Osteoblast (primary cell): ENCODE data around the gene C2CD5. TPM values are rescaled to one million over a fixed set of nuclear protein-coding genes. Genes with fewer than 3 reads are reported as not detected.

Experiments used
- DNase-seq: peaks from one replicate; pipeline ENCODE4 v3.0.0; 2011; ENCODE audit warnings: low spot score, mixed read lengths; ENCODE audit not compliant: insufficient read length; ENCODE audit errors: missing footprints
- H2AFZ ChIP-seq: 2 replicates; pipeline ENCODE4 v1.6.0; 2011; ENCODE audit warnings: mild to moderate bottlenecking, low read length
- H3K27ac ChIP-seq: 2 replicates; pipeline ENCODE4 v1.5.1; 2011; ENCODE audit warnings: mild to moderate bottlenecking, low read depth, low read length, moderate library complexity
- H3K27me3 ChIP-seq: 2 replicates; pipeline ENCODE4 v1.6.0; 2012; ENCODE audit warnings: mild to moderate bottlenecking, control low read depth, inconsistent platforms, low read length, moderate library complexity; ENCODE audit not compliant: insufficient read depth
- H3K36me3 ChIP-seq: 2 replicates; pipeline ENCODE4 v1.5.1; 2011; ENCODE audit warnings: mild to moderate bottlenecking, low read length, control low read depth, moderate library complexity; ENCODE audit not compliant: insufficient read depth
- H3K4me1 ChIP-seq: 2 replicates; pipeline ENCODE4 v1.5.1; 2011; ENCODE audit warnings: mild to moderate bottlenecking, low read length, control low read depth, moderate library complexity; ENCODE audit not compliant: insufficient read depth
- H3K4me2 ChIP-seq: 2 replicates; pipeline ENCODE4 v1.6.0; 2011; ENCODE audit warnings: mild to moderate bottlenecking, low read length; ENCODE audit not compliant: insufficient read depth
- H3K4me3 ChIP-seq: fragments of 200-600 bp; sonication (generic); 3 replicates; pipeline ENCODE4 v1.5.1; 2012; ENCODE audit warnings: mild to moderate bottlenecking, low read length, inconsistent platforms; ENCODE audit not compliant: insufficient read depth
- H3K79me2 ChIP-seq: 2 replicates; pipeline ENCODE4 v1.6.0; 2012; ENCODE audit warnings: mild to moderate bottlenecking, low read length, control low read depth, inconsistent platforms; ENCODE audit not compliant: insufficient read depth
- H3K9me3 ChIP-seq: 2 replicates; pipeline ENCODE4 v1.5.1; 2011; ENCODE audit warnings: low read depth, low read length, control low read depth
- H4K20me1 ChIP-seq: 2 replicates; pipeline ENCODE4 v1.6.0; 2012; ENCODE audit warnings: mild to moderate bottlenecking, low read length, control low read depth; ENCODE audit not compliant: insufficient read depth
- CTCF ChIP-seq: IDR thresholded peaks from 2 replicates; pipeline ENCODE4 v1.5.1; 2011; ENCODE audit warnings: mild to moderate bottlenecking, low read depth, low read length, moderate library complexity; ENCODE audit errors: extremely low read depth
- total RNA-seq: library from RNA; depleted of rRNA; stranded (reverse); fragments of >200 nt; gene quantifications from 2 replicates; pipeline ENCODE4 v1.2.3, GENCODE V29; 2012

The C2CD5 gene
- total RNA-seq, 1 donor, result 22.1 TPM

GRCh38 chr12:22531205-22531604 lies 13.1 kb downstream of the C2CD5 start:
- Histone ChIP-seq H3K4me3 (no peak overlapping the region), H3K4me2 (no peak overlapping the region), H4K20me1 (no peaks in the 10 kb centered on the region), H3K4me1 (peaks cover 28% of the 10 kb centered on the region), H2AFZ (no peak overlapping the region), H3K79me2 (peaks cover 8% of the 10 kb centered on the region), H3K9me3 (no peaks in the 10 kb centered on the region), H3K27ac (no peak overlapping the region), H3K27me3 (no peaks in the 10 kb centered on the region), H3K36me3 (peaks cover 27% of the 10 kb centered on the region)
- no peak for TF ChIP-seq CTCF
- no peak for DNase-seq

- Histone ChIP-seq H3K4me3 (no peak overlapping the region), H4K20me1 (no peaks in the 10 kb centered on the region), H3K27ac (peak overlapping the region; percentile 87), H2AFZ (no peak overlapping the region), H3K79me2 (no peaks in the 10 kb centered on the region), H3K4me1 (peaks cover 34% of the 10 kb centered on the region), H3K4me2 (no peak overlapping the region), H3K36me3 (peaks cover 27% of the 10 kb centered on the region), H3K9me3 (no peaks in the 10 kb centered on the region), H3K27me3 (no peaks in the 10 kb centered on the region)
- DNase-seq, result no peak
- peak; percentile 43 for TF ChIP-seq CTCF
Measured at GRCh38 chr12:22529281-22530060, 14.9 kb downstream of the C2CD5 start.

GRCh38 chr12:22527999-22528398 lies 16.3 kb downstream of the C2CD5 start:
- Histone ChIP-seq H3K4me1 (peaks cover 34% of the 10 kb centered on the region), H3K9me3 (no peaks in the 10 kb centered on the region), H3K4me3 (no peak overlapping the region), H2AFZ (peak overlapping the region; percentile 13), H3K27ac (peak overlapping the region; percentile 87), H4K20me1 (no peaks in the 10 kb centered on the region), H3K27me3 (no peaks in the 10 kb centered on the region), H3K79me2 (no peaks in the 10 kb centered on the region), H3K4me2 (peak overlapping the region; percentile 64), H3K36me3 (peaks cover 27% of the 10 kb centered on the region)
- TF ChIP-seq CTCF, result no peak
- DNase-seq, result no peak

DNA sequence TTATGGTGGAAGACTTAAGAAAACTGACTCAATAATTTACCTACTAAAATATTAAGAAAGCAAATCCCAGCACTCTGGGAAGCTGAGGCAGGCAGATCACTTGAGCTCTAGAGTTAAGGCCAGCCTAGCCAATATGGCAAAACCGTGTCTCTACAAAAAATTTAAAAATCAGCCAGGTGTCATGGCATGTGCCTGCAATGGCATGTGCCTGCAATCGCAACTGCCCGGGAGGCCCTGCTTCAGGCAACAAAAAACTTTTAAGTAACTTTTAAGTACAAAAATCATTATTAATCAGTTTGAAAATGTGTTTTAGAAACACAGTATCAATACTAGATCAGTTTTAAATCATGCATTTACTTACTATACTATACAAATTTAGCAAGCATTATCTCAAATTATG lies 17.5 kb downstream of the C2CD5 start:
- no peak overlapping the region for H3K4me3 ChIP-seq
- no peak for TF ChIP-seq CTCF
- no peaks in the 10 kb centered on the region for H3K9me3 ChIP-seq
- no peaks in the 10 kb centered on the region for H3K27me3 ChIP-seq
- DNase-seq, result no peak
- no peaks in the 10 kb centered on the region for H3K79me2 ChIP-seq
- H3K36me3 ChIP-seq, result peaks cover 23% of the 10 kb centered on the region
- no peak overlapping the region for H2AFZ ChIP-seq
- no peaks in the 10 kb centered on the region for H4K20me1 ChIP-seq
- peaks cover 41% of the 10 kb centered on the region for H3K4me1 ChIP-seq
- no peak overlapping the region for H3K4me2 ChIP-seq
- no peak overlapping the region for H3K27ac ChIP-seq
